PC-3 (cell line): ENCODE measurements around the gene UBE2S.

Source experiments
- EZH2 ChIP-seq: fragments of 300-600 bp; sonication (generic); IDR thresholded peaks from one replicate; pipeline ENCODE4 v1.6.1; 2017; ENCODE audit warnings: antibody characterized with exemption, mild to moderate bottlenecking, low read length; ENCODE audit not compliant: unreplicated experiment
- TF ChIP-seq, protein P1 (sequence below): fragments of 300-600 bp; sonication (generic); conservative IDR thresholded peaks from 2 replicates; pipeline ENCODE4 v1.5.1; 2017; ENCODE audit warnings: antibody characterized with exemption, low read depth, mild to moderate bottlenecking, low read length

DNA sequence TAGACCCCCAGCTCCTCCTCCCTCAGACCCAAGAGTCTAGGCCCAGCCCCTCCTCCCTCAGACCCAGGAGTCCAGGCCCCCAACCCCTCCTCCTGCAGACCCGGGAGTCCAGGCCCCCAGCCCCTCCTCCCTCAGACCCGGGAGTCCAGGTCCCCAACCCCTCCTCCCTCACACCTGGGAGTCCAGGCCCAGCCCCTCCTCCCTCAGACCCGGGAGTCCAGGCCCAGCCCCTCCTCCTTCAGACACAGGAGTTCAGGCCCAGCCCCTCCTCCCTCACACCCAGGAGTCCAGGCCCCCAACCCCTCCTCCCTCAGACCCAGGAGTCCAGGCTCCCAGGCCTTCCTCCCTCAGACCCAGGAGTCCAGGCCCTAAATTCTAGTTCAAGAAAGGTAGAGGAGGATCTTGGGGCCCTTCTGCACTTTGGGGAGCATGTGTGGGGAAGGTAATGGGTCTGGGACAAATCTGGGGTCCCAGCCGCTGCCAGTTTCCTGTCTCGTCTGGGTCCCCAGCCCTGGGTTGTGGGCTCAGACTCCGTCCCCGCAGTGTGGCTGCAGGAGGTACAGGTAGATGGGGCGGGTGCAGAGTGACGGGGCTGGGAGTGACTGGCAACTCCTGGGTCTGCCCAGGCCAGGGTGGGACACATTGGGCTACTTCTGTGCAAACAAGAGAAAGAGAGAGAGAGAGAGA lies 34.1 kb downstream of the UBE2S start:
- TF ChIP-seq, protein P1, sequence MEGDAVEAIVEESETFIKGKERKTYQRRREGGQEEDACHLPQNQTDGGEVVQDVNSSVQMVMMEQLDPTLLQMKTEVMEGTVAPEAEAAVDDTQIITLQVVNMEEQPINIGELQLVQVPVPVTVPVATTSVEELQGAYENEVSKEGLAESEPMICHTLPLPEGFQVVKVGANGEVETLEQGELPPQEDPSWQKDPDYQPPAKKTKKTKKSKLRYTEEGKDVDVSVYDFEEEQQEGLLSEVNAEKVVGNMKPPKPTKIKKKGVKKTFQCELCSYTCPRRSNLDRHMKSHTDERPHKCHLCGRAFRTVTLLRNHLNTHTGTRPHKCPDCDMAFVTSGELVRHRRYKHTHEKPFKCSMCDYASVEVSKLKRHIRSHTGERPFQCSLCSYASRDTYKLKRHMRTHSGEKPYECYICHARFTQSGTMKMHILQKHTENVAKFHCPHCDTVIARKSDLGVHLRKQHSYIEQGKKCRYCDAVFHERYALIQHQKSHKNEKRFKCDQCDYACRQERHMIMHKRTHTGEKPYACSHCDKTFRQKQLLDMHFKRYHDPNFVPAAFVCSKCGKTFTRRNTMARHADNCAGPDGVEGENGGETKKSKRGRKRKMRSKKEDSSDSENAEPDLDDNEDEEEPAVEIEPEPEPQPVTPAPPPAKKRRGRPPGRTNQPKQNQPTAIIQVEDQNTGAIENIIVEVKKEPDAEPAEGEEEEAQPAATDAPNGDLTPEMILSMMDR = no peak
- TF ChIP-seq EZH2 = no peak
